ENCODE measurements around the gene KCTD13. TPM values are rescaled to one million over a fixed set of nuclear protein-coding genes. Genes with fewer than 3 reads are reported as not detected.
"Not testable (repeated sequence)": the region's sequence is repeated elsewhere in the genome, so short reads cannot be mapped to it uniquely, and the experiment has no call there.

The KCTD13 gene
- total RNA-seq, 2 donors from 2014 or later: 29.2 to 37.1 TPM

- DNase-seq (ENCODE audit: low spot score): no peak
- Histone ChIP-seq H3K9me3 (no peaks in the 10 kb centered on the region), H3K36me3 (no peaks in the 10 kb centered on the region), H3K27me3 (replicated peaks; ENCODE audit: insufficient read depth) (peaks cover 11% of the 10 kb centered on the region), H3K4me3 (no peak overlapping the region), H3K27ac (no peak overlapping the region), H3K4me1 (ENCODE audit: control insufficient read depth in 1 of 2, low read depth in 2 of 2) (no peaks in the 10 kb centered on the region)
- no peak for ATAC-seq (ENCODE audit: insufficient number of reproducible peaks, low FRiP score, low read depth)
- TF ChIP-seq CTCF (IDR thresholded peaks at IDR 0.05): no peak
Measured at GRCh38 chr16:29894352-29894751, 31.7 kb downstream of the KCTD13 start.

- Histone ChIP-seq H3K36me3 (no peaks in the 10 kb centered on the region), H3K4me1 (ENCODE audit: control insufficient read depth in 1 of 2, low read depth in 2 of 2) (no peaks in the 10 kb centered on the region), H3K27ac (no peak overlapping the region), H3K27me3 (replicated peaks; ENCODE audit: insufficient read depth) (peaks cover 6% of the 10 kb centered on the region), H3K4me3 (no peak overlapping the region), H3K9me3 (no peaks in the 10 kb centered on the region)
- no peak for TF ChIP-seq CTCF (IDR thresholded peaks at IDR 0.05)
- no peak for ATAC-seq (ENCODE audit: insufficient number of reproducible peaks, low FRiP score, low read depth)
- DNase-seq (ENCODE audit: low spot score): no peak
Measured at GRCh38 chr16:29893553-29893952, 32.5 kb downstream of the KCTD13 start.

- no peak for TF ChIP-seq CTCF (IDR thresholded peaks at IDR 0.05)
- Histone ChIP-seq H3K36me3 (no peaks in the 10 kb centered on the region), H3K9me3 (no peaks in the 10 kb centered on the region), H3K27me3 (replicated peaks; ENCODE audit: insufficient read depth) (no peaks in the 10 kb centered on the region), H3K4me1 (ENCODE audit: control insufficient read depth in 1 of 2, low read depth in 2 of 2) (no peaks in the 10 kb centered on the region), H3K4me3 (no peak overlapping the region), H3K27ac (no peak overlapping the region)
- DNase-seq (ENCODE audit: low spot score) (no peak), ATAC-seq (ENCODE audit: insufficient number of reproducible peaks, low FRiP score, low read depth) (no peak)
Measured at GRCh38 chr16:29892458-29892813, 33.6 kb downstream of the KCTD13 start.

- TF ChIP-seq CTCF (IDR thresholded peaks at IDR 0.05): no peak
- no peaks in the 10 kb centered on the region for H3K9me3 ChIP-seq
- no peak for DNase-seq (ENCODE audit: low spot score)
- no peaks in the 10 kb centered on the region for H3K36me3 ChIP-seq
- no peak overlapping the region for H3K27ac ChIP-seq
- H3K4me3 ChIP-seq: no peak overlapping the region
- H3K4me1 ChIP-seq (ENCODE audit: control insufficient read depth in 1 of 2, low read depth in 2 of 2): no peaks in the 10 kb centered on the region
- H3K27me3 ChIP-seq (replicated peaks; ENCODE audit: insufficient read depth): no peaks in the 10 kb centered on the region
- ATAC-seq (ENCODE audit: insufficient number of reproducible peaks, low FRiP score, low read depth): no peak
Measured at GRCh38 chr16:29891525-29892457, 34.2 kb downstream of the KCTD13 start.

- H3K9me3 ChIP-seq; H3K4me3 ChIP-seq; ATAC-seq (ENCODE audit: insufficient number of reproducible peaks, low FRiP score, low read depth); H3K36me3 ChIP-seq; H3K4me1 ChIP-seq (ENCODE audit: control insufficient read depth in 1 of 2, low read depth in 2 of 2); H3K27me3 ChIP-seq (replicated peaks; ENCODE audit: insufficient read depth); DNase-seq (ENCODE audit: low spot score); H3K27ac ChIP-seq: not testable (repeated sequence)
Measured at GRCh38 chr16:29889372-29889771, 36.7 kb downstream of the KCTD13 start.

All from thoracic aorta (tissue), 2 donors.